Amniotic epithelial cell (primary cell): ENCODE data around the gene ELMO1.

Experiments used
- DNase-seq: peaks from one replicate; pipeline ENCODE4 v3.0.0-alpha.2; 2010; ENCODE audit warnings: low read depth

The ELMO1 gene

DNA sequence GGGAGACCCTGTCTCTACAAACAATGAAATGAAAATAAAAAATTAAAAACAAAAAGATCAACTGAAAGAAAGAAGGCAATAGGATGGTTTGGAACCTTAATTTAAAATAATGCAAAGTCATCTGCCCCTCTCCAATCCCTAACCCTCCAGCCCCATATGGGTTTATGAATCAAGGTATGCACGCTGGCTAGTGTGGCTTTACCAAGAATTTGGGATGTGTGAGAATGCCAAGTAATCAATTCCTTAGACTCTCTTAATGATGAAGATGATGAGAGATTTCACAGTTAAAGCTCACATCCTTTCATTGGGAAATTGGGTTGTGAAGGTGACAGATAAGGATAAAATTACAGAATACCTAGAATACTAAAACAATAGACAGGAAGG, 577.3 kb downstream of the ELMO1 start:
- DNase-seq, result no peak

- DNase-seq, result no peak
These were observed 577.9 kb downstream of the ELMO1 start for GRCh38 chr7:36870625-36871354.

DNA sequence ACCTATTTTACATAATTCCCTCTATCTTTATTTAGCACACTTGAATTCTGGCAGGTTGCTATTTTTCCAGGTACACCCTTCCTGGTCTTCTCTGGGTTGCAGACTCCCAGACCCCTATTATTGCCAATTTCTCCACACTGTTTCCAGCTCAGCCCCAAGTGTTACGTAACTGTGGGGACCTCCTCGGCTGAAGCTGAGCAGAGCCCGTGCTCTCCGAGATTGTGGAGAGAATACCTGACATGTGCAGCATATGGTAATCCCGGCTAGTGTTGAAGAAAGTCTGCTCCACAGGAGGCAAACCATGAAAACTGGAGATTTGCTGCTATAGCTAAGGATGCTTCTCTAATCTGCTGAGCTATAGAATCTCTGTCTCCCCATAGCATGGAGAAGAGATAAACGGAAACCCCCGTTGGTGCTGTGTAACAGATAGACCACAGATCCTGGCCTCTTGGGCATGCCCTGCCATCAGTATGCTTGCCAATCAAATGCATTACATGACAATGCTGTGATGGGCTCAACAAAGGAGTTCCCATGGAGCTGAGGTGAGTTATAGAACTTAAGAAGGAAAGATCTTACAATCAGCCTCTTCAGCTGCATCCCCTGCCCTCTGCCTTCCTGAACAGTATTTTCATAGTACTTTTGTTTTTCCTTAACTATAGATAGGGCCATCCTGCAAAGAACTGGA, 579.8 kb downstream of the ELMO1 start:
- no peak for DNase-seq

DNA sequence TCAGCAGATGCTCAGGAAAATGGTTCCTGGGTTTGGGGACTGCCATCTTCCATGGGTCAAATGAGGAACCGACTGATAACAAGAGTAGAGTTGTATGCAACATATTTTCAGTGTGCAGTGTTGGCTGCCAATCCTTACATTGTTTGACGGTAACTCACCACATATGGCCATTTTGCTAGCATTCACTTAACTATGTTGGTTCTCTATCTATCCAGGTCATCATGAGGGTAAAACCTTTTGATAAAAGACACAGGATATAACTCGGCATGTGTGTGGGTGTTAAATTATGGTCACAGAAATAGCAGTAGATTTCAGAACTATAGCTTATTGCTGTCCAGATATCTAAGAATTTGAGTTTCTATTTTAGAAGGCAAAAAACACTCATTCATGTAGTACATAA, 583.6 kb downstream of the ELMO1 start:
- peak; percentile 53 for DNase-seq

- DNase-seq, result peak; percentile 24
These were observed 584.6 kb downstream of the ELMO1 start for GRCh38 chr7:36863901-36864701.

DNA sequence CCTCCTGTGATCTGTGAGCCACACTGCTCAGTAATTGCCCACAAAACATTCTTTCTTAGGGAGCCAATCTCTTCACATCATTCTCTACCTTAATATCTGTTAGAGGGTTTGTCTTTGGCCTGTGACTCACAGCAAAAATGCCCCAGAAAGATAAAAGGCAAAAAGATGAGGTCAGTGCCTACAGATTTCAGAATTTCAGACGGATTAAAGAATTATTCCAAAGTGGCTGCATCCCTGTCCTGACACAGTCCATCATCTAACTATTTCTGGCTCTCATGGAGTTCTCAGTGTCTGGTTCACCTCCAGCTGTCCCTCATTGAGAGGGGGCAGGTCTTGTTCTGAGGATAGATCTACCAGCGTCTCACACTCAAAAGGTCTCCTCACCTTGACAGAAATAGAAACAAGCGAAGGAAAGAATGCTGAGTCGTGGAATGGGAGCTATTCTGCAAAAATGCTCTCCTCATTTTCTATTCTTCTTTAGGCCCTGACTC, 585.8 kb downstream of the ELMO1 start:
- peak; percentile 26 for DNase-seq

- no peak for DNase-seq
These were observed 587.0 kb downstream of the ELMO1 start for GRCh38 chr7:36861656-36862055.

DNA sequence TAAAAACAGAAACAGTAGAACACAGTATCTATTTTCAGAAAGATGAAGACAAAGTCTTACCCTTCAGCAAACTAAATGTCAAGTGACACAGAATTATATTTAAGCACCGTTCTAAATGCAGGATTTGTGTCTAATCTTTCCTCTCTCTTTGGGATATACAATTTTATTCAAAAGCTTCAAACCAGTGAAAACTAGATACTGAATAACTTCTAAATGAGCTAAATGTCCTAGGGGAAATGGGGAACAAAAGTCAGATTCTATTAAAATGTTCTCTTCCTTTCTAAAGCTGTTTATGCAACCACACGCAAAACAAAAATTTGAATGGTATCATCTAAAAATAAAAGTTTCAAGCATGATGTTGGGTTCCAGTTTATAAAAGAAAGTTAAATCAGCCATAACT, 588.0 kb downstream of the ELMO1 start:
- DNase-seq, result no peak

DNA sequence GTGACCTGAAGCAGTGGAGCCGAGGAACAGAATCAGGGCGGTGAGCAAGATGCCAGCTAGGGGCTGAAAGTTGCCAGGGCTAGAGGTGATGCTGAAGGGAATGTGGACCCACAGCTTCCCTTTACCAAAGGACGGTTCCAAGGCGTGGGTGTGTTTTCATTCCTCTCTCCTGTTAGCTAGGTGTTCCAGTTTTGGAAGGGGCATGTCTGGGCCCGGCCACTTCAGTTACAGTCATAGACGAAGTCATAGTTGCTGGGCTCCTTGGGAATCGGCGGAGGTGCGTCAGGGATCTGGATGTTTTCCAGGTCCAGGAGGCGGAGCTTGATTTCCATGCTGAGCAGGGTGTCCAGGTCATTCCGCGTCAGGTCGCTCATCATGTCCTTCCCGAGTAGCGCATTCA, 593.3 kb downstream of the ELMO1 start:
- no peak for DNase-seq

DNA sequence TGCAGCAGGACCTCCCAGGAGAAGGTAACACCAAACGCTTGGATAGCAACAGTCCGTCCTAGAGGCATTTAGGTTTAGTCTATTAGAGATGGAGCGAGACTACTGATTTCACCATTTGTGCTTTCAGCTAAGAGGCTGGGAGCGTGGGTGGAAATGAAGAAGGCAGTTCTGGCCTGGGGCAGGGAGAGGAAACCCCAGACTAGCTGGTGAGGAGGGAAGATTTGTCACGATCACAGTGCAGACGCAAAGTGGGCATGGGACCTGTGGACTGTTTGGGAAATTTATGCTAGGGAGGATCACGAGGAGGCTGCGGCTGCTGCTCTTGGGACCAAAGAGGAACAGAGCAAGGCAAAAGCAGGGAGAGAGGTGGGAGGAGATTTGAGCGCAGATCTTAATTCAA, 594.0 kb downstream of the ELMO1 start:
- DNase-seq, result no peak

- no peak for DNase-seq
These were observed 595.7 kb downstream of the ELMO1 start for GRCh38 chr7:36852931-36853330.

DNA sequence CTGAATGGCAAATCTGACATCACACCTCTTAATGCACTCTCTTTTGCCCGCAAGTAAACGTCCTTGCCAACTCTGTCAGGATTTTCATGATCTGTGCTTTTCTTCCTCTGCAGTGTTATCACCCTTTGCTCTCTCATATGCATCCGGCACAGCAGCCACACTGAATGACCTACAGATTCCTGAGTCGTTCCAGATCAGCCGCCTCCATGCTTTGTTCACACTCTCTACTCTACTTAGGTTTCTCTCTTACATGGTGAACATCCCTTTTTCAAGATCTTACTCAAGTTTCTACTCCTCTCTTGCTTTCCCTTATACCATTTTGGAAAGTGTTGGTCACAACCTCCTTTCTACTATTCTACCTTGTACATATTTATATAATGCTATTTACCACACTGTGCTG, 596.6 kb downstream of the ELMO1 start:
- no peak for DNase-seq

DNA sequence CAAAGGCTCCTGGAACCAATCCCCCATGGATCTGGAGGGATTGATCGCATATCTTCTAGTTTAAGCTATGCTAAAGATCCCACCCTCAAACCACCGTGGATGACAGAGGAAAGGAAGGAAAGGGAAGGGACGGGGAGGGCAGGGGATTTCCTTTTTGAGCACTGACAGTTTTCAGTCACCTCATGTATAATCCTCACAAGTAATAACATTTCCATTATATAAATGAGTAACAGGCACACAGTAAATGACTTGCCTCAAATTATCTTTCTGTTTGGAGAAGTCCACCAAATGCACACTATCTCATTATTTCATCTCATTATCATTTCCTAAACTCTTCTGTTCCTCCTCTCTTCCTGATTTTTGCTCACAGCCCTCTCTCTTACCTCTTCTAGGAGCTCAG, 597.3 kb downstream of the ELMO1 start:
- no peak for DNase-seq

DNA sequence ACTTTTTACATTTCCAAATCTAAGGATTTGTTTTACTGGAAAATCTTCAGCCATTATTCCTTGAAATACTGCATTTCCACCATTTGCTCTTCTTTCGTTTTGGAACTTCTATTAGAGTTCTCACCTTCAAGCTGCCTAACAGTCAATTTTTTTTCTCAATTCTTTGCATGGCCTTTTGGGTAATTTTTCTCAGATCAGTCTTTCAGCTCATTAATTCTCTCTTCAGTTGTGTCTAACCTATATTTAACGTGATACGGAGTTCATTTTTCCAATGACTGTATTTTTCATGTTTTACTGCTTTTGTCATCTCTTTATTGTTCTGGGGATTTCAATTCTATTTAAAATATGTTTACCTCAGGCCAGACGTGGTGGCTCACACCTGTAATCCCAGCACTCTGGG, 600.7 kb downstream of the ELMO1 start:
- no peak for DNase-seq

DNA sequence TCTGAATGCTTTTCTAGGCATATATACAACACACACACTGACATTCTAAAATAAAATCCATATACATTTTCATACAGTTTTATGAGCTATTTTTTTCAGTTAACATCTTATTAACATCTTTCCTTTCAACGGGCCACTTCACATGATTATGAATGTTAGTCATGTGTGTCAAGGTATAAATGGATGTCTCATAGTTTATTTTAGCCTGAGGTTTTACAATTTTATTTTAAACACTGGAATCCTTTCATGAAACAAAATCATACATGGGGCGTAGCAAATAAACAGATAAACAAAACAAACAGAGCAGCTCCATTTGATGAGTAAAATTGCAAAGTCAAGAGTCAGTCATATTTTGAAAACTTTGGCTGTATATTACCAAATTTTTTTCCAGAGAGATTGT, 604.3 kb downstream of the ELMO1 start:
- no peak for DNase-seq

- DNase-seq, result no peak
These were observed 607.8 kb downstream of the ELMO1 start for GRCh38 chr7:36840904-36841303.

- DNase-seq, result no peak
These were observed 609.9 kb downstream of the ELMO1 start for GRCh38 chr7:36838616-36839225.

- no peak for DNase-seq
These were observed 617.6 kb downstream of the ELMO1 start for GRCh38 chr7:36831049-36831448.

DNA sequence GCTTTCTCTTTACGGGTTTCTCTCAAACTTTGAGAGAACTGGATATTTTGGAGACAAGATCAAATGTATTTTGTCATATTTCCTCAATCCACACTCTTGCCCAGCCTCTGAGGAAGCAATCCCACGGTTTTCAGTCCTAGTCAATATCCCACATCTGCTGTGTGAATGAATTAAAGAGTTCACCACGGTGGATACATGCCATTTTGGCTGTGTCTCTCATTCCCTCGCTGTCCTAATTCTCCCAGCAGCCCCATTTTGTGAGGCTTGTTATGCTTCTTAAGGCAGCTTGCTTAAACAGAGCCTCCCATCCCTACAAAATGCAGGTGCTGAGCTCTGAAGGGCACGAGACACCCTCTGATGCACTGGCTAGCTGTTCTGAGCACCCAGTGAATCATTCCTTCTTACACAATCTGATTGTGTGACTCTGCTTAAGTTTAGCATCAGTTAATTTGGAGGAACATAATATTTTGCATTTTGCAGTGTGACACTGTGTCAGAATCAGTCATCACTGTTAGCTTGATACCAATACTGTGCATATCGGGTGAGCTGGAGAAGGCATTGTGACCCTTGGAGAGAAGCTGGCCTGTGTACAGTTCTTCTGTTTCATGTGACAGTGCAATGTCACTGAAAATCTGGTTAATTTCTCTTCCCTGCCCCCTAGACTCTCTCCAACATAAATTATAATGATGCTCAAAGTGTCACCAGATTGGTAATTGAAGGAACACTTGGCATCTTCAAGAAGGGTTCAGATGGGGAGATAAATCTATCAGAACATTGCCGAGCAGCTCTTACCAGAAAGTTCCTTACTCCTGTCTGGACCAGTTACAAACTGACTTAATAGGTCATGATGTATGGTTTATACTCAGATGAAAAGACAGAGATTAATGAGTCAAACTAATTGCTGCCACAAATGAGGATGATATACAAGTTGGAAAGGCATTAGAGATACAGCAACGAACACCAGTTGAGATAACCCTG, 620.6 kb downstream of the ELMO1 start:
- DNase-seq, result peak; percentile 19

DNA sequence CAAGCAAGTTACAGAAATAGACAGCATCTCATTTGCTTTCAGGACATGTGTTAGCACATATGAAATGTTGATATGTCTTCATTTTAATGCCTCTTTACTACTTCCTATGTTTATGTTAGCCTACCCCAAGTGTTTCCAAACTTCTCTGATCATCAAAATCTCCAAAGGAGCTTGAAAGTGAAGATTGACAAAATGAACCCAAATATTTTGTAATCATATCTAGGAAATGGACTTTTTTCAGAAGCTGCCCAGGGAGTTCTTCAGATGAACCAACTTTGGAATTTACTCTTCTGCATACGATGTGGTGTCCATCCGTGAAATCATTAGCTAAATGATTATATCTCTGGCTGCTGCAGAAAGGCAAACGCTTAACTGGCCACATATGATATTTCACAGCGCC, 623.2 kb downstream of the ELMO1 start:
- no peak for DNase-seq

DNA sequence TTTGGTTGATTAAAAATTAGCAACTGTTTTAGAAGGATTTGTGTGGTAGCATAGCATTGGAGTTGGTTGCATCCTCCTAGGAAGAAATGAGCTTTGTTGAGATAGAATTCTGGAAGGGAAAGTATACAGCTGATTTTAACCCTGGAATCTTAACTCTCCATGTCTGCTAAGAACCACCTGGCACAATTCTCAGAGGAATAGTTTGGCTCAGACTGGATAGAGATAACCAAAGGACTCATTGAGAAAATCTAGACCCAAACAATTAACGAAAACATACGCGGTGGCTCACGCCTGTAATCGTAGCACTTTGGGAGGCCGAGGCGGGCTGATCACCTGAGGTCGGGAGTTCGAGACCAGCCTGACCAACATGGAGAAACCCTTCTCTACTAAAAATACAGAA, 625.3 kb downstream of the ELMO1 start:
- DNase-seq, result no peak
